ENCODE results near the gene CHP2. TPM values are rescaled to one million over a fixed set of nuclear protein-coding genes. Genes with fewer than 3 reads are reported as not detected.

The CHP2 gene
- total and polyA plus RNA-seq, 2 donors from 2014 or later = 6.8 TPM; not detected in 1

- no peak for DNase-seq
- H3K9ac ChIP-seq (ENCODE audit: low read length in 3 of 3) = no peak overlapping the region
- H3K4me1 ChIP-seq (ENCODE audit: control insufficient read depth in 2 of 3, insufficient read depth in 2 of 3, low read depth in 1 of 3, low read length in 3 of 3) = no peaks in the 10 kb centered on the region
- no peaks in the 10 kb centered on the region for H3K36me3 ChIP-seq (ENCODE audit: control insufficient read depth in 2 of 3, insufficient read depth in 3 of 3, low read length in 3 of 3)
- no peak for TF ChIP-seq CTCF (IDR thresholded peaks at IDR 0.05; ENCODE audit: borderline replicate concordance, extremely low read depth, insufficient read depth)
- intact Hi-C loops (cut with DNase I) = no loop called here
- H3K27me3 ChIP-seq (ENCODE audit: control insufficient read depth, insufficient read depth, low read length) = no peaks in the 10 kb centered on the region
- FAIRE-seq = no peak
- no peak overlapping the region for H3K27ac ChIP-seq (ENCODE audit: low read depth in 2 of 2, low read length in 2 of 2)
- H3K4me3 ChIP-seq (ENCODE audit: low read length in 3 of 3) = no peak overlapping the region
- peaks cover 0 to 3% (median 0%) of the 10 kb centered on the region in 3 donors for H3K9me3 ChIP-seq (ENCODE audit: control insufficient read depth in 2 of 3, insufficient read depth in 1 of 3, low read length in 3 of 3)
These were observed 30.1 kb upstream of the CHP2 start for GRCh38 chr16:23724785-23725131.

- no peak overlapping the region for H3K4me3 ChIP-seq (ENCODE audit: low read length in 3 of 3)
- no peaks in the 10 kb centered on the region for H3K36me3 ChIP-seq (ENCODE audit: control insufficient read depth in 2 of 3, insufficient read depth in 3 of 3, low read length in 3 of 3)
- no peak overlapping the region for H3K9ac ChIP-seq (ENCODE audit: low read length in 3 of 3)
- no peak for TF ChIP-seq CTCF (IDR thresholded peaks at IDR 0.05; ENCODE audit: borderline replicate concordance, extremely low read depth, insufficient read depth)
- DNase-seq (no peak), FAIRE-seq (no peak)
- intact Hi-C loops (cut with DNase I) = no loop called here
- no peaks in the 10 kb centered on the region for H3K27me3 ChIP-seq (ENCODE audit: control insufficient read depth, insufficient read depth, low read length)
- no peaks in the 10 kb centered on the region for H3K4me1 ChIP-seq (ENCODE audit: control insufficient read depth in 2 of 3, insufficient read depth in 2 of 3, low read depth in 1 of 3, low read length in 3 of 3)
- H3K9me3 ChIP-seq (ENCODE audit: control insufficient read depth in 2 of 3, insufficient read depth in 1 of 3, low read length in 3 of 3) = peaks cover 0 to 3% (median 0%) of the 10 kb centered on the region in 3 donors
- H3K27ac ChIP-seq (ENCODE audit: low read depth in 2 of 2, low read length in 2 of 2) = no peak overlapping the region
These were observed 28.1 kb upstream of the CHP2 start for GRCh38 chr16:23726710-23727109.

- H3K27me3 ChIP-seq (ENCODE audit: control insufficient read depth, insufficient read depth, low read length) = no peaks in the 10 kb centered on the region
- no peak overlapping the region for H3K4me3 ChIP-seq (ENCODE audit: low read length in 3 of 3)
- H3K27ac ChIP-seq (ENCODE audit: low read depth in 2 of 2, low read length in 2 of 2) = no peak overlapping the region
- no peak for DNase-seq
- no peak for TF ChIP-seq CTCF (IDR thresholded peaks at IDR 0.05; ENCODE audit: borderline replicate concordance, extremely low read depth, insufficient read depth)
- no peak overlapping the region for H3K9ac ChIP-seq (ENCODE audit: low read length in 3 of 3)
- intact Hi-C loops (cut with DNase I) = no loop called here
- no peak for FAIRE-seq
- no peaks in the 10 kb centered on the region for H3K4me1 ChIP-seq (ENCODE audit: control insufficient read depth in 2 of 3, insufficient read depth in 2 of 3, low read depth in 1 of 3, low read length in 3 of 3)
- H3K9me3 ChIP-seq (ENCODE audit: control insufficient read depth in 2 of 3, insufficient read depth in 1 of 3, low read length in 3 of 3) = peaks cover 0 to 2% (median 0%) of the 10 kb centered on the region in 3 donors
- no peaks in the 10 kb centered on the region for H3K36me3 ChIP-seq (ENCODE audit: control insufficient read depth in 2 of 3, insufficient read depth in 3 of 3, low read length in 3 of 3)
These were observed 26.7 kb upstream of the CHP2 start for GRCh38 chr16:23728112-23728477.
